ENCODE data around the gene KIRREL3. TPM values are rescaled to one million over a fixed set of nuclear protein-coding genes. Genes with fewer than 3 reads are reported as not detected.
A peak's percentile ranks its signal among the peaks of the same experiment; 100 is the strongest.

The KIRREL3 gene
- polyA plus RNA-seq, 1 of the 3 experiments (the other 2 are of a cell fraction) = 3.7 TPM

GRCh38 chr11:126834573-126834972 is 166.0 kb downstream of the KIRREL3 start:
- peak; percentile 0; the same call in 1 of the 2 replicates for TF ChIP-seq ELF1 (IDR thresholded peaks at IDR 0.05)
- no peak for TF ChIP-seq RXRA (IDR thresholded peaks at IDR 0.05; ENCODE audit: borderline replicate concordance, low read depth)
- Histone ChIP-seq H3K79me2 (ENCODE audit: insufficient read depth) (no peaks in the 10 kb centered on the region), H3K4me2 (peak overlapping the region; percentile 57), H3F3A (replicated peaks; ENCODE audit: insufficient read depth) (peaks cover 16% of the 10 kb centered on the region), H3K27me3 (ENCODE audit: insufficient read depth) (no peaks in the 10 kb centered on the region), H3K9me3 (no peaks in the 10 kb centered on the region), H3K36me3 (replicated peaks in 1 of 2; ENCODE audit: control insufficient read depth in 1 of 2, insufficient read depth in 2 of 2, low read length in 1 of 2) (no peaks in the 10 kb centered on the region), H3K27ac (ENCODE audit: low read depth in 2 of 2, low read length in 1 of 2) (peak overlapping the region; percentile 30 to 94; a peak in 3 of 4 replicates), H4K20me1 (ENCODE audit: insufficient read depth) (no peaks in the 10 kb centered on the region), H2AFZ (ENCODE audit: low read depth) (no peak overlapping the region), H3K9me2 (no peaks in the 10 kb centered on the region), H3K4me1 (ENCODE audit: control insufficient read depth in 1 of 2, insufficient read depth in 2 of 2, low read depth in 1 of 2, low read length in 1 of 2) (peaks cover 12 to 27% of the 10 kb centered on the region in 2 experiments), H3K4me3 (ENCODE audit: low read depth in 2 of 2, low read length in 1 of 2) (peak overlapping the region in 1 of 2 experiments; percentile 5; a peak in 1 of 4 replicates), H3K9ac (peak overlapping the region; percentile 40; the same call in 1 of the 2 replicates)
- DNase-seq = no peak
- WGBS (ENCODE audit: low lambda C conversion rate) = 61% methylated on average over 7 of the region's 8 CpGs
- POLR2A ChIA-PET = no interaction called here
- CTCF ChIA-PET = interaction anchor here (1.0 to 1.5 kb wide), 5 partner anchors 11 to 227 kb away, joined by 3 to 4 read pairs (median 3); no protein-coding TSS in a partner anchor

DNA sequence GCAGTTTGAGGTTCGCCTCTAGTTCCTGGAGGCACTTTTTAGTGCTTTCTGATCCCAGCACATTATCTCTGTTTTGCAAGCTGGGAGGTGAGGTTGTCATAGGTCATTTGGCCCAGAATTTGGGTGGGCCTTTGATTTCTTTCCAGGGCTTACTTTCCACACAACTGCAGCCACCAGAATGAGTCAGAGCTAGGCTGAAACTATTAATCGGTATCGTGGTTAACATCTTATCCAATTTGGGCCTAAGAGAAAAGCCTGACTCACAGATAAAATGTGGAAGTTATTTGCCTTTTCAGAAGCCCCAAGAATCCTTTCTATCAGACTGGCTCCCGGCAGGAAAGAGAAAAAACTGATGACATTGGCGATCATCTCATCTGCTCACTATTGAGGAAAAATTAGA is 166.4 kb downstream of the KIRREL3 start:
- no peak overlapping the region for H3K4me3 ChIP-seq (ENCODE audit: low read depth in 2 of 2, low read length in 1 of 2)
- 0 out of 2 replicates have a peak, but pooled peaks have one; percentile 7 for TF ChIP-seq ELF1 (IDR thresholded peaks at IDR 0.05)
- peak; percentile 92 for TF ChIP-seq NFIC (IDR thresholded peaks at IDR 0.05; ENCODE audit: borderline replicate concordance)
- no peak for TF ChIP-seq GATA2 (CRISPR knock-in tag; IDR thresholded peaks at IDR 0.05)
- no peak for TF ChIP-seq RCOR1 (IDR thresholded peaks at IDR 0.05; ENCODE audit: low read length)
- TF ChIP-seq MEF2A (IDR thresholded peaks at IDR 0.05; ENCODE audit: borderline replicate concordance, low read depth) = peak; percentile 56; the same call in 1 of the 2 replicates
- TF ChIP-seq, protein P1, sequence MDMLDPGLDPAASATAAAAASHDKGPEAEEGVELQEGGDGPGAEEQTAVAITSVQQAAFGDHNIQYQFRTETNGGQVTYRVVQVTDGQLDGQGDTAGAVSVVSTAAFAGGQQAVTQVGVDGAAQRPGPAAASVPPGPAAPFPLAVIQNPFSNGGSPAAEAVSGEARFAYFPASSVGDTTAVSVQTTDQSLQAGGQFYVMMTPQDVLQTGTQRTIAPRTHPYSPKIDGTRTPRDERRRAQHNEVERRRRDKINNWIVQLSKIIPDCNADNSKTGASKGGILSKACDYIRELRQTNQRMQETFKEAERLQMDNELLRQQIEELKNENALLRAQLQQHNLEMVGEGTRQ (IDR thresholded peaks at IDR 0.05; ENCODE audit: borderline replicate concordance, low read depth, low read length) = no peak
- TF ChIP-seq TCF12 (IDR thresholded peaks at IDR 0.05) = peak; percentile 92
- no peak for TF ChIP-seq MXI1 (IDR thresholded peaks at IDR 0.05; ENCODE audit: low read depth, low read length)
- TF ChIP-seq, protein P2, sequence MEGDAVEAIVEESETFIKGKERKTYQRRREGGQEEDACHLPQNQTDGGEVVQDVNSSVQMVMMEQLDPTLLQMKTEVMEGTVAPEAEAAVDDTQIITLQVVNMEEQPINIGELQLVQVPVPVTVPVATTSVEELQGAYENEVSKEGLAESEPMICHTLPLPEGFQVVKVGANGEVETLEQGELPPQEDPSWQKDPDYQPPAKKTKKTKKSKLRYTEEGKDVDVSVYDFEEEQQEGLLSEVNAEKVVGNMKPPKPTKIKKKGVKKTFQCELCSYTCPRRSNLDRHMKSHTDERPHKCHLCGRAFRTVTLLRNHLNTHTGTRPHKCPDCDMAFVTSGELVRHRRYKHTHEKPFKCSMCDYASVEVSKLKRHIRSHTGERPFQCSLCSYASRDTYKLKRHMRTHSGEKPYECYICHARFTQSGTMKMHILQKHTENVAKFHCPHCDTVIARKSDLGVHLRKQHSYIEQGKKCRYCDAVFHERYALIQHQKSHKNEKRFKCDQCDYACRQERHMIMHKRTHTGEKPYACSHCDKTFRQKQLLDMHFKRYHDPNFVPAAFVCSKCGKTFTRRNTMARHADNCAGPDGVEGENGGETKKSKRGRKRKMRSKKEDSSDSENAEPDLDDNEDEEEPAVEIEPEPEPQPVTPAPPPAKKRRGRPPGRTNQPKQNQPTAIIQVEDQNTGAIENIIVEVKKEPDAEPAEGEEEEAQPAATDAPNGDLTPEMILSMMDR (IDR thresholded peaks at IDR 0.05) = no peak
- no peak for TF ChIP-seq REST (IDR thresholded peaks at IDR 0.05; ENCODE audit: low read depth, low read length)
- peak; percentile 88 for TF ChIP-seq TEAD4 (IDR thresholded peaks at IDR 0.05; ENCODE audit: borderline replicate concordance, insufficient read depth)
- peak; percentile 97 for TF ChIP-seq FOSL2 (IDR thresholded peaks at IDR 0.05; ENCODE audit: borderline replicate concordance, low read depth)
- no peak for TF ChIP-seq NRF1 (IDR thresholded peaks at IDR 0.05; ENCODE audit: low read depth, low read length)
- TF ChIP-seq RXRA (IDR thresholded peaks at IDR 0.05; ENCODE audit: borderline replicate concordance, low read depth) = peak; percentile 84
- no peak for TF ChIP-seq GABPA (IDR thresholded peaks at IDR 0.05; ENCODE audit: low read depth)
- no peak for TF ChIP-seq YY1 (IDR thresholded peaks at IDR 0.05; ENCODE audit: low read depth)
- no peak for TF ChIP-seq RFX5 (IDR thresholded peaks at IDR 0.05; ENCODE audit: low read length)
- TF ChIP-seq SMC3 (IDR thresholded peaks at IDR 0.05; ENCODE audit: low read depth, low read length) = no peak
- no peak for TF ChIP-seq SIN3A (IDR thresholded peaks at IDR 0.05; ENCODE audit: borderline replicate concordance, low read depth, low read length)
- TF ChIP-seq, protein P3, sequence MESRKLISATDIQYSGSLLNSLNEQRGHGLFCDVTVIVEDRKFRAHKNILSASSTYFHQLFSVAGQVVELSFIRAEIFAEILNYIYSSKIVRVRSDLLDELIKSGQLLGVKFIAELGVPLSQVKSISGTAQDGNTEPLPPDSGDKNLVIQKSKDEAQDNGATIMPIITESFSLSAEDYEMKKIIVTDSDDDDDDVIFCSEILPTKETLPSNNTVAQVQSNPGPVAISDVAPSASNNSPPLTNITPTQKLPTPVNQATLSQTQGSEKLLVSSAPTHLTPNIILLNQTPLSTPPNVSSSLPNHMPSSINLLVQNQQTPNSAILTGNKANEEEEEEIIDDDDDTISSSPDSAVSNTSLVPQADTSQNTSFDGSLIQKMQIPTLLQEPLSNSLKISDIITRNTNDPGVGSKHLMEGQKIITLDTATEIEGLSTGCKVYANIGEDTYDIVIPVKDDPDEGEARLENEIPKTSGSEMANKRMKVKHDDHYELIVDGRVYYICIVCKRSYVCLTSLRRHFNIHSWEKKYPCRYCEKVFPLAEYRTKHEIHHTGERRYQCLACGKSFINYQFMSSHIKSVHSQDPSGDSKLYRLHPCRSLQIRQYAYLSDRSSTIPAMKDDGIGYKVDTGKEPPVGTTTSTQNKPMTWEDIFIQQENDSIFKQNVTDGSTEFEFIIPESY (IDR thresholded peaks at IDR 0.05; ENCODE audit: borderline replicate concordance, low read depth) = peak; percentile 53; the same call in 1 of the 2 replicates

More for the DNA sequence above, 166.4 kb downstream of the KIRREL3 start:
- H3K27me3 ChIP-seq (ENCODE audit: insufficient read depth) = no peaks in the 10 kb centered on the region
- DNase-seq = no peak
- peak overlapping the region; percentile 57 for H3K4me2 ChIP-seq
- H3K9ac ChIP-seq = peak overlapping the region; percentile 40; the same call in 1 of the 2 replicates
- ChIA-PET POLR2A (no interaction called here), CTCF (interaction anchor here (1.0 to 1.5 kb wide), 4 partner anchors 11 to 227 kb away, joined by 3 to 4 read pairs (median 3); no protein-coding TSS in a partner anchor)
- no peaks in the 10 kb centered on the region for H3K9me2 ChIP-seq
- H3K79me2 ChIP-seq (ENCODE audit: insufficient read depth) = no peaks in the 10 kb centered on the region
- WGBS (ENCODE audit: low lambda C conversion rate) = 13% methylated on average over 5 of the region's 5 CpGs
- no peaks in the 10 kb centered on the region for H3K9me3 ChIP-seq
- H3K36me3 ChIP-seq (replicated peaks in 1 of 2; ENCODE audit: control insufficient read depth in 1 of 2, insufficient read depth in 2 of 2, low read length in 1 of 2) = no peaks in the 10 kb centered on the region
- no peaks in the 10 kb centered on the region for H4K20me1 ChIP-seq (ENCODE audit: insufficient read depth)
- peak overlapping the region; percentile 28 to 94; a peak in 3 of 4 replicates for H3K27ac ChIP-seq (ENCODE audit: low read depth in 2 of 2, low read length in 1 of 2)
- H2AFZ ChIP-seq (ENCODE audit: low read depth) = no peak overlapping the region
- peaks cover 12 to 23% of the 10 kb centered on the region in 2 experiments for H3K4me1 ChIP-seq (ENCODE audit: control insufficient read depth in 1 of 2, insufficient read depth in 2 of 2, low read depth in 1 of 2, low read length in 1 of 2)
- peaks cover 15% of the 10 kb centered on the region for H3F3A ChIP-seq (replicated peaks; ENCODE audit: insufficient read depth)

All from SK-N-SH (cell line).